HL-60/S4 (cell line): ENCODE data around the gene HSF2BP.
"Not testable (repeated sequence)": the region's sequence is repeated elsewhere in the genome, so short reads cannot be mapped to it uniquely, and the experiment has no call there.

Experiments
- in situ Hi-C: fragments of 300-500 bp; cut with MboI; formaldehyde crosslinking; loops from 2 replicates; pipeline ENCODE4 v1.14.3; 2022; ENCODE audit warnings: low sequenced_read_pairs

HSF2BP gene

DNA sequence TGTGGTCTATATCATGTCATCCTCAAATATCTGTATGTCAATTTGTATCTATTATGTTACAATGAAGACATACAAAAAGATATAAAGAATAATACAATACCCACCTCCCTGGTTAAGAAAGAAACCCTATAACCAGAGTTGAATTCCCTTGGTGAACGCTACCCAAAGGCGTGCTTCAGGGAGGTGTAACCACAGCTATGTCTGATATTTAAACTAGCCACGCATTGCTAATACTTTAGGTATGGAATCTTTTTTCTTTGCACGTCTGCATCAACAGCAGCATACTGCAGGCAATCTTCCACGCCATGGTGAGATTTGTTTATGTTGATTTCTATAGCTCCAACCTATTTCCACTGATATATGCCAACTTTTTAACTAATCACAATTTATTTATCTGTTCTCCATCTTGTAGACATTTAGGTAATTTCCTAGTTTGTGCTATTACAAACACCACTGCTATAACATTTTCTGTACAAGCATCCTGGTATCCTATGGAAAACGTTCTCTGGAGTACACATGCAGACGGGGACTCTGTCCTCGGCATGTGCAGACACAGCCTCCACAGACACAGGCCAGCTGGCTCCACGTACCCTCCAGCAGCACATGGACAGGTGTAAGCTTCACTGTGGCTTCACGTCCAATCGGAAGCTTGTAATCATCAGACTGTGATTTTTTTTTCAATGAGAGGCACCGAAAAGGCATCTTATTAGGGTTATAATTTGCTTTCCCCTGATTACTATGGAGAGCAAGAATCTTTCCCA lies 58.5 kb downstream of the HSF2BP start:
- in situ Hi-C loops = no loop called here

DNA sequence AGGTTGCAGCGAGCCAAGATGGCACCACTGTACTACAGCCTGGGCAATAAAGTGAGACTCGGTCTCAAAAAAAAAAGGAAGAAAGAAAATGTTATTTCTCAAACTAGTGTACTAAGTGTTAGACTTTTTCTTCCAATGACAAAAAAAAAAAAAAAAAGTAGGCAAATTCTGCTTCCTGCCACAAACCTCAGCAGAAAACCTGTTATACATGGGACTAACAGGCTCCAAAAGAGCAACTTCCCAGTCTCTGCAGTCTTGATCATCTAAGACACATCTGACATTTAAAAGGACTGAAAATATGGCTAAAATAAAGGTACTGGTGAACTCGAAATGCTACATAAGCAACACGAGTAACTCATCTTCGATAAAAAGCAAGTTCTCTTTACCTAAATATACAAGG lies 59.6 kb downstream of the HSF2BP start:
- in situ Hi-C loops = no loop called here

DNA sequence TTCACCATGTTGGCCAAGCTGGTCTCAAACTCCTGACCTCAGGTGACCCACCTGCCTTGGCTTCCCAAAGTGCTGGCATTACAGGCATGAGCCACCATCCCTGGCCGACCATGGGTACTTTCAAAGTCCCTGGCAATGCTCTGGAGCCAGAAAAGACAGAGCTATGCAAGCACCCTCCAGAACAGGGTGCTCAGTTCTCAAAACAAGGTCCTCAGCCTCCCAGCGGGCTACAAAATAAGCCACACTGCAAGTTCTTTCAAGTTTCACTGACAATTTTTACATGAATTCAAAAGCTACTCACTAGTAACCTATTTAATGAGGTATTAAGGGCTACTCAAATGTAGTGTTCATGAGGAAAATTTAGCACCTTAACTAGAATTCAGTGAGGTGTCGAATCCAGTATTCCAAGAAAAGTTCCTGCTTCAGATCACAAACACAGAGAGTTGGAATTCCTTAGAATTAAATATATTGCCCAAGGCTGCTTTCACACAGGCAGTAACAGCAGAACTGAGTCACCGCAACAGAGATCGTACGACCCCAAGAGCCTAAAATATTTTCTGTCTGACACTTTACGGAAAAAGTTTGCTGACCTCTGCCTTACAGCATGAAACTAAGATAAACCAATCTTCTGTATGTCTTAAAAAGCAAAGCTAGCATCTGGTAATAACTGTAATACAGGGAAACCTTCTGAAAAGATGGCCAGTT lies 60.7 kb downstream of the HSF2BP start:
- in situ Hi-C loops = no loop called here

DNA sequence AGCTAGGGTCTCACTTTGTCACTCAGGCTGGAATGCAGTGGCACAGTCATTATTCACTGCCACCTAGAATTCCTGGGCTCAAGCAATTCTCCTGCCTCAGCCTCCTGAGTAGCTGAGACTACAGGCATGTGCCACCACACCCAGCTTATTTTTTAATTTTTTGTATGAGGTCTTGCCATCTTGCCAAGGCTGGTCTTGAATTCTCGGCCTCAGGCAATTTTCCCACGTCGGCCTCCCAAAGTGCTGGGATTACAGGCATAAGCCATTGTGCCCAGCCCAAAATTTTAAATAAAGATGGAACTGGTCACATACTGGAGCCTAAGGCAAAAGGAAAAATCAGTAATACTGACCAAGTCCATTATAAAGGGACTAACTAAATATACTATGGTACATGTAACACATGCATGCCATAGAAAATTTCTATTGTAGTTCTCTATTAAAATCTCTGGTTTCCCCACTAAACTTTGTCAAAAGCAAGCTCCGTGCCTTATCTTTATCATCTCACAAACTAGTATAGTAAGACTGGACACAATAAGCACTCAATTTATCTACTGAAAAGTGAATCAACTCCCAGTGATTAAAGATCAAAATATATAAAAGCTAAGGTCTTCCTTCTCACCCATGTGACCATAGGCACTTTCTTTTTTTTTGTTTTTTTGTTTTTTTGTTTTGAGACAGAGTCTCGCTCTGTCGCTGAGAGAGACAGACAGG lies 61.6 kb downstream of the HSF2BP start:
- in situ Hi-C loops = no loop called here

DNA sequence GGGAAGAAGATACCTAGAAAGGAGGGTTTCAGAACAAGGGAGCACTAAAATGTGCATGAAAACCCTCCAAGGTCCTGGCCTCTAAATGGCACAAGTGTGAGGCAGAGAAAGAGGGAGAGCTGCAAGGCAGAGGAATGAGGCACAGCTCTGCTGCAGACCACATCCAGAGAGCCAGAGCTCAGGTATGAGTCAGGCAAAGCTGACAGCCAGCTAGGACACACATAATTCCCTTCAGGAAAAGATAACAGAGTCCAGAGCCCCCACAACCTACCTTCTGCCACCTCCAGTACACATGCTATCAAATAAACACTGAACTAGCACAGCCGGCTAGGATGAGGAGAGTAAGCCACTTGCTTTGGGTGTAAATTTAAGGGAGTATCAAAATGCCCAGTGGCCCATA lies 62.2 kb downstream of the HSF2BP start:
- in situ Hi-C loops = no loop called here

DNA sequence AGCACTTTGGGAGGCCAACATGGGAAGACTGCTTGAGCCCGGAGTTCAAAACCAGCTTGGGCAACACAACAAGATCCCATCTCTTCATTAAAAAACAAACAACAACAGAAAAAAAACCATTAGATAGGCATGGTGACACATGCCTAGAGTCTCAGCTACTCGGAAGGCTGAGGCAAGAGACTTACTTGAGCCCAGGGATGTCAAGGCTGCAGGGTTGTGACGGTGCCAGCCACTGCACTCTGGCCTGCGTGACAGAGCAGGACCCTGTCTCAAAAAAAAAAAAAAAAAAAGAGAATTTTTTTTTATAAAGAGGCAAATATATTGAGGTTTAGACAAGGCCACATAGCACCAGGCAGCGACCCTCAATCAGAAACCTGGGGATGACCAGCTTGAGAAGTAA lies 62.7 kb downstream of the HSF2BP start:
- in situ Hi-C loops = no loop called here

DNA sequence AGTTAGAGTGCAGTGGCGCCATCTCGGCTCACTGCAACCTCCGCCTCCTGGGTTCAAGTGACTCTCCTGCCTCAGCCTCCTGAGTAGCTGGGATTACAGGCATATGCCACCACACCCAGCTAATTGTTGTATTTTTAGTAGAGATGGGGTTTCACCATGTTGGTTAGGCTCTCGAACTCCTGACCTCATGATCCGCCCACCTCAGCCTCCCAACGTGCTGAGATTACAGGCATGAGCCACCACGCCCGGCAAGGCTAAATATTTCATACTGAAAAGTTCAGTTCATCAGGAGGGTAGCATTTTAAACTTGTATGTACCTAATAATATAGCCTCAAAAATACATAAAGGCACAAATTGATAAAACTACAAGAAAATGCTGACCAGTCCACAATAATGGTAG lies 63.5 kb downstream of the HSF2BP start:
- in situ Hi-C loops = not testable (repeated sequence)

DNA sequence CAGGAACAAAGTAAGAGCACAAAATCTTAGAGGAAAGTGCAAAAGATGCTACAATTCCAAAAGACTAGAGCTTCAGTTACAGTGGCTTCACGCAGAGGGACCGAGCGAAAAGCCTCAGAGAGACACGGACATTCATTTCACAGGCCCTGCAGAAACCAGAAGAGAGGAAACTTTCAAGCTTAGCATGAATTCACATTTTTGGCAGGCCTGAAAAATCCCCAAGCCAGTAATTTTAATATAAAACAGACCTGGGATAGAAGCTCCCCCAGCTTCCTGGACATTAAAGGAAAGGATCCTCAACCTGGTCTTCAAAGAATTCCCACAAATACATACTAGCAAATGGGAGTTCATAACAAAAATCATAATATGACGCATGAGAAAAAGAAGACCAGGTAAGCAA lies 66.2 kb downstream of the HSF2BP start:
- in situ Hi-C loops = no loop called here

DNA sequence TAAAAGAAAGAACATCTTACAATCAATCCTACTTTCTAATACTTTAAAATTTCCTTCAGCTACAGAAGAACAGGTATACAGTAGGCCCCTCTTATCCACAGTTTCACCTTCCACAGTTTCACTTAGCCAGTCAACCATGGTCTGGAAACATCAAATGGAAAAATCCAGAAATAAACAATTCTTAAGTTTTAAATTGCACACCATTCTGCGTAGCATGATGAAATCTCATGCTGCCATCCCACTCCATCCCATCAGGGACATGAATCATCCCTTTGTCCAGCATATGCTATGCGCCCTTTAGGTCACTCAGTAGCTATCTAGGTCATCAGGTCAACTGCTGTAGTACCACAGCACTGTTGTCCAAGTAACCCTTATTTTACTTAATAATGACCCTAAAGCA lies 67.7 kb downstream of the HSF2BP start:
- in situ Hi-C loops = no loop called here

DNA sequence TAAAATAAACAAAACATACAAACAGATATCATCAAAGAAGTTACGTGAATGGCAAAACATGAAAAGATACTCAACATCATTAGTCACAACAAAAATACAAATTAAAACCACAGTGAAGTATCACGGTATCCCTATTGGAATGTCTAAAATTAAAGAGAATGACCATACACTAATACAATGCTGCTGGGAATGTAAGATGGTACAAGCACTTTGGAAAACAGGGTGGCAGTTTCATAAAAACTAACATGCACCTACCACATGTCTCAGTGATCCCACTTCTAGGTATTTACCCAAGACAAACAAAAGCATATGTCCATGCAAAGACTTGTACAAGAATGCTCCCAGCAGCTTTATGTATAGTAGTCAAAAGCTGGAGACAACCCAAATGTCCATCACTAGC lies 69.1 kb downstream of the HSF2BP start:
- in situ Hi-C loops = no loop called here

DNA sequence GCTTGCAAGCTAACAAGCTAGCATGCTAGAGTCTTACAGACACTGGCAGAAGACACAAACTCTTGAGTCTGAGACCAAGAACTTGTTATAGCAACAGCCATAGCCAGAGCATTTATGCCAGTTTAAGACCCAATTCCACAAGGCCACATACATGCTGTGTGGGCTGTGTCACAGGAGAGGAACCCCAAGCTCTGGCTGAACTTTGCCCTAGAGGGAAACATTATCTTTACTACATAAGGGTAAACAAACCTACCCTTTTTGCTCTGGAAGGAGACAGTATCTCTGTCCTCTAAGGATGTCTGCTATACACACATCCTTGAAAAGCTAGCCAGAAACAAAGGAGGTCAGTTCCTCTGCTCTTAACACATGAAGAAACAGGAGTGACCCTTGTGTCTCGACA lies 70.3 kb downstream of the HSF2BP start:
- in situ Hi-C loops = no loop called here

DNA sequence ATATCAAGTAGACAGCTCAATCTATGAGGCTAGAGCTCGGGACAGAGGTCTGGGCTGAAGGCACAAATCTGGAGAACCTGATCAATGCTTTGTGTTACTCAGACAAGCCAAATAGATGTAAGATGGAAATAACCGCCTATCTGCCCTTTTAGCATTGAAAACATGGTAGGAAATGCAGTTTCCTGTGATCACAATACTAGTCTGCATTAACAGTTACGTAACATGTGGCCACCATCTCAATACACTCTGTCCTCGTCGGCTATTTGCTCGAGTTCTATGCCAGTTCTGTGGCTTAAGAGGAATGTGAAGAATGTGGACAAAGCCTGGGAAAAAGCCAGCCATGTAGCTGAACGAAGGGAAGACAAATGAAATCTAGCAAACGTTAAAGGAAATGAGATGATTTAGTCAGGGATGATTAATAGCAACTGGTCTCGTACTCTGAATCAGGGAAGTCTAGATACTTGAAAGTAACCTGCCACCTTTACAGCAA lies 73.3 kb downstream of the HSF2BP start:
- in situ Hi-C loops = no loop called here

DNA sequence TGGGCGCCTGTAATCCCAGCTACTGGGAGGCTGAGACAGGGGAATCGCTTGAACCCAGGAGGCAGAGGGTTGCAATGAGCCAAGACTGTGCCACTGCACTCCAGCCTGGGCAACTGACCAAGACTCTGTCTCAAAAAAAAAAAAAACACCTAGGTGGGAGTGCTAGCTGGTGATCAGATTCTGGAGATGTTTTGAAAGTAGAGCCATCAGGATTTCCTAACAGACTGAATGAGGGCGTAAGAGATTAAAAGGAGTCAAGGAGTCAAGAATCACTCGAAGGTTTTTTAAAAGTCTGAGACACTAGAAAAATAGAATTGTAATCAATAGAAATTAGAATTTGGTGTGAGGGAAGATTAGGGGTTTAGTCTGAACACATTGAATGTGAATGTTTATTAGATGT lies 73.8 kb downstream of the HSF2BP start:
- in situ Hi-C loops = no loop called here

DNA sequence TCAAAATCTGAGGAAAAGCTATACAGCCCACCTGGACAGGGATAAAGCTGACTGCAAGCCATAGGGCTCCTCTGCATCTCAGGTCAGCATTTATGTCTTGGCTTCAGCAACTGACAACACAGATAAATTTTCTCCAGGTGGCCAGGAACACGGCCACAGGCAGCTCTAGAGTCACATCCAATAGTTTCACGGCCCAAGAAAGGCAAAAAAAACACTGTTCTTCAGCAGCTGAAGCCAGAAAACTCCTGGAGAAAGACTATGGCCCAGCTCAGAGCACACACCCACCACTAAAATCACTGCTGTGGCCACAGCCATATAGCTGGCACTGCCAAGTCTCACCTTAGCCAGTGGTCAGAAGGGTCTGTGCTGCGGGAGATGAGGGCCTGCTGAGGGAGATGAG lies 77.8 kb downstream of the HSF2BP start:
- in situ Hi-C loops = no loop called here

DNA sequence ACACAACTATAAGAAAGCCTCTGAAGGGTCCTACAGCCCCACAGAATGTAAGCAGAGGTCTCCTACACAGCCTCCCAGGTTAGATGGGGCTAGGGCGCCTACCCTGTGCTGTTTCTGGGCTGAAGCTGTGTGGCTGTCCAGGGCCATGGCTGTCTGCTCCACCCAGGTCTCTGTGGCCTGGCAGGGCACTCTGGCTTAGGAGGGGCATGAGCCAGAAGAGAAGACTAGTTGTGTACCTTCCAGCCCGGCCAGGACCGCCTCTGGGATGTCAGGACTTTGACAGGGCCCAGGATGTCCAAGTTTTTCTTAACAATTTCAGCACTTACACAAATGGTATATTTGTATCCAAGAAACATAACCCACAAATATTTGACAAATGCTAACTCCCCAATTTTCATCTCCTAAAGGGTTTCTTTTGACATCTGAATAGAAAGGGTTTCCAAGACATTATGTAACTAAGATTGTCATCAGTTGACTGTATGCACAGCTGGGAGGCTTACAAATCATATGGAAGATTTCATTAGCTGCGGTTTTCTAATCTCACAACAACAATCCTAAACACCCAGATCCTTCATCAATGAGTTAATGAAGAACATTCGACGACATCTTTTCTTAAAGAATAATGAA lies 80.5 kb downstream of the HSF2BP start:
- in situ Hi-C loops = no loop called here

DNA sequence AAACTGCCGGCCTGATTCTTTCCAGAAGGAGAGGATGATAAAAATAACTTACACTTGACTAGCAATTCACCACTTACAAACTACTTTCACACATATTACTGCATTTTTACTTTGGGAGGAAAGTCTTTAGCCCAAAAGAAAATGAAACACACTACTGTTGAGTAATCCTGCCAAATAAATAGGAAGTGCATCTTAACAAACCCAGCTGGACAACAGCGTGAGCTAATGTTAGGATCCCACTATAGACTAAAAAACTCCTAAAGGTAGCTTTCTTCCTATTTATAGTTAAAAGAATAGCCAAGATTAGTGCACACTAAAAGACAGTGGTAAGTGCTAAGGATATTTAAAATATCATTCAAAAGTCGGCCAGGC lies 83.8 kb downstream of the HSF2BP start:
- in situ Hi-C loops = no loop called here

DNA sequence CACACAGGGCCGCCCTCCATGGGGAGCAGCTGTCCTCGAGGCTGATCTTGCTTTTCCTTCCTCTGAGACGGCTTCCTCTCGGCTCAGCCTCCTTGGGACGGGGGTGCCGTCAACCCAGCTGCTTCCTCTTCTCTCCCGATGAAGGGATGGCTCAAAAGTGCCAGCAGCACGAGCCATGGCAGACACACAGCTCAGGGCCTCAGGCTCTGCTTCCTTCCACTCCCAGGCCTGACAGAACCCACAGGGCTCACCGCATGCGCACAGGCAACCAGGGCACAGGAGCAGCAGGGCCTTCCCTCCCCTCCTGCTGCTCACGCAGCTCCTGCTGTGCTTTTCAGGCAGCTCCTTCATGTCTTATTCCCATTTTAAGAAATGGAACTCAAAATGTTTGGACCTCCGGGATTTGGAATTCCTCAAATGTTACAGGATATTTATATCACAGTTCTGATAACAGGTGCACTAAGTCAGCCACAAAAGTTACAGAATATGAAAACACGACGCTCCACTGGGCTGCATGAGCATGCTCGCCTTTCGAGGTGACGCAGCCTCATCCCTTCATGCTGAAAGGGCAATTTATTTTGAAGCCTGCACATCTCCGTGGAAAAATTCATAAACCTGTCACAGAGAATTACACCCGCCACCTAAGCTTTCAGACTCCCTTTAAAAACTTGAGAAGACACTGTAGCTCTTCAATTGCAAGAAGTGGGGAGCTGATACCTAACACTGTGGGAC lies 84.4 kb downstream of the HSF2BP start:
- in situ Hi-C loops = no loop called here

DNA sequence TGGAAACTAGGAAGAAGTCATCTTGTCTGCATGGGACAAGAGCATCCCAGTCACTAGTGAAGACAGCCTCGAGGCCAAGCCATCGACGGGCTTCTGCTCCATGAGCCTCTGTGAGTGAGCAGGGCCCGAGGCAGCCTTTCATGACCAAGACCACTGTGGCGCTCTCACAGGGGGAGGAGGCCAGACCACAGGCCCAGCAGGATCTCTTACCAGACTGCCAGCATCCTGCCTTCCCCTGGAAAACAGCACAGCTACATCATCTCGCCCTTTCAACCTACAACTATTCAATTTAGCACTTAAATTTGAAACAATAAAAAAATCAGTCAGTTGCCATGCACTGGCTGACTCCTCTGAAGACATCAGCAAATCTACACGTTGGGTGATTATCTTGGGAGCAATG lies 85.4 kb downstream of the HSF2BP start:
- in situ Hi-C loops = no loop called here

DNA sequence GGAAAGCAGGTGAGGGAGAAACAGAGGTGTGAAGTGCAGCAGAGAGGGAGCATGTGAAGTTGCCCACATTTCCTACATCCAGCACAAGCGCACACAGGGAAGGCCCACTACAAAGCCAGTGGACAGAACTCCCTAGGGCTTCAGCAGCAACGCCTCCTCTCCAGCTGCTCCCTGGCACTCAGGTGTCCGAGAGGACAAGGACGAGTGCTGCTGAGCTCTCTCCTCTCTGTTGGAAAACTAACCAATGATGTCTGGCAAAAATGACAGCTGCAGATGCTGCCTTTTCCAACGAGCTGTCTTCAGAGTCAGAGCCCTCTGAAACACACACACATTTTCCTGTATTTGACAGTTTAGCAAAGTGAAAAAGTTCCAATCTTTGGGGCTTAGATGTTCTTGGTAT lies 86.8 kb downstream of the HSF2BP start:
- in situ Hi-C loops = no loop called here

DNA sequence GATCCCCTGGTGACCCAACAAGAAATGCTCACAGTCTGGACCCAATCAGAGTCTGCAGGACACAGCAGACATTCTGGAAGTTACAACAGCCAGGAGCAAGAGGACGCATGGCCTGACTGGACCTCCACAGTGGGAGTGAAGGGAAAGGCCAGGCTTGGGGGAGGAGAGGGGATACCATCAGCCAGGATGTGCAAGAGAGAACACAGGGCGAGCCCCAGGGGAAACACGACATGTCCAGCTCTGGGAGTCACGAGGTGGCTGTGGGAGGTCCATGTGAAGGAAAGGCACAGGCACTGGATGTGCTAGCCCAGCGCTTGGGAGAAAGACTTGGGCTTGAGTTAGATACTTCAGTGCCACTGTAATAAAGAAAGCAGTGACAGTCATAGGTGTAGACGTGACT lies 87.3 kb downstream of the HSF2BP start:
- in situ Hi-C loops = no loop called here

DNA sequence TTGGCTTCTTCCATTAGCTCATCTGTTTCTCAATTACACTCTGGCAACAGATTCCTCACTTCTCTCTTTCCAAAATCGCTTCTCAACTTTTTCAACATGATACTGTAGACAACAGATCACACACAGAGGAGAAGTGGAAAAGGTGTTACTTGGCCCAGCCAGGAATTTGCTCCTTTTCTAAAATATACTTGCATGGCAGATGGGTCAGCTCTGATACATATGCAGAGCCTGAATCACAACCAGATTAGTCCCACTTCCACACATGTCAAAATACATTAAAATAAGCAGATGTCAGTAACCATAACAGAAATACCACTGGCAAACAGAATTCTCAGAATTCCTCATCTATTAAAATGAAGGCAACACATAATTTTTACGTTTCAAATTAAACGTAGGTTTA lies 89.1 kb downstream of the HSF2BP start:
- in situ Hi-C loops = not testable (repeated sequence)
